Measurements from ENCODE around the gene ROBO3. TPM values are rescaled to one million over a fixed set of nuclear protein-coding genes. Genes with fewer than 3 reads are reported as not detected.

ROBO3 gene
- total and polyA plus RNA-seq, 2 donors (not counting 3 experiments of a cell fraction or from before 2014, with no cell fraction given), result 27.1 to 65.4 TPM

DNA sequence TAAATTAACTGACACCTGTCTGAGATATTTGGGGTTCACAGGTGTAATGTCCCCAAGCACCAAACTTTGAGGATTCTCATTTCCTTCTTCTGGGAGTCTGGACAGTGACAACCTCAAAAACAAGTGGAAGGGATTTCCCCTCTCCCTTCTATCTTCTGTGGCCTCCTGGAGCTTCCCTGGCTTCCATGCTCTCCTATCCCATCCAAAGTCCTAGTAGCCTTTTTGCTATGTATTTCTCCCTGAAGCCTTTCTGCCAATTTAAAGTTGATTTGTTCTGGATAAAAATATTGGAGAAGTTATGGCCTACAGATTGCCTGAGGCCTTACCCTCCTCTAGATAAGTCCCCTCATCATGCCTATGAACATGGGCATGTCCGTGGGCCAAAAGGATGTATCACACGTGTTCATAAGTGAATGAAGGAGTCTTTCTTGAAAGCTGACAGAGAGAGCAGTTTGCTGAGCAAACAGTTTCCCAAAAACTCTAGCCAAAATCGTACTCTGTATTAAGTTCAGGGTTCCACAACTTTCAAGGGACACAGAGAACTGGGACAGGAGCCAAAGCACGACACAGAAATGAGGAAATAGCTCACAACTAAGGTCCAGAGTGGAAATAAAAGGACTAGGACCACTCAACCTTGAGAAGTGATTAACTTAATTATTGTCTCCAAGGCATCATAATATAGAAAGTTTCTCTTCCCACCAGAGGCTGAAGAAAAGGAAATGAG is 63.9 kb downstream of the ROBO3 start:
- FAIRE-seq, result no peak
- H3K4me1 ChIP-seq (ENCODE audit: control insufficient read depth, extremely low read depth, insufficient read depth, low read length), result no peaks in the 10 kb centered on the region
- no TSS peak for BruUV-seq (replicated peaks)
- no peak for DNase-seq (ENCODE audit: low read depth, low spot score)
- intact Hi-C loops (cut with micrococcal nuclease) (no loop called here), dilution Hi-C loops (cut with MboI; ENCODE audit: extremely low pct_ligation_motif_present, low sequenced_read_pairs) (no loop called here)
- no peaks in the 10 kb centered on the region for H3K9me1 ChIP-seq (replicated peaks; ENCODE audit: control insufficient read depth, extremely low read depth, insufficient read depth, low read length)
- no peak overlapping the region for H3K9ac ChIP-seq (replicated peaks; ENCODE audit: extremely low read depth, insufficient read depth, low read length)
- H3K79me2 ChIP-seq (ENCODE audit: control insufficient read depth, insufficient read depth, low read length), result no peaks in the 10 kb centered on the region
- H3K27me3 ChIP-seq (ENCODE audit: control insufficient read depth in 2 of 2, insufficient read depth in 2 of 2, low read length in 2 of 2), result no peaks in the 10 kb centered on the region
- H3K27ac ChIP-seq (ENCODE audit: insufficient read depth, low read depth, low read length), result no peak overlapping the region
- ChIA-PET CTCF (no interaction called here), POLR2A (no interaction called here)
- no peaks in the 10 kb centered on the region for H4K20me1 ChIP-seq (replicated peaks; ENCODE audit: control insufficient read depth, extremely low read depth, insufficient read depth, low read length)
- H3K4me2 ChIP-seq (ENCODE audit: insufficient read depth, low read length), result no peak overlapping the region
- no peak overlapping the region for H2AFZ ChIP-seq (ENCODE audit: low read depth, low read length)
- H3K4me3 ChIP-seq (replicated peaks in 1 of 3; ENCODE audit: insufficient read depth in 1 of 3, low read depth in 1 of 3, low read length in 3 of 3), result no peak overlapping the region
- no peaks in the 10 kb centered on the region for H3K9me3 ChIP-seq (replicated peaks; ENCODE audit: control insufficient read depth, insufficient read depth, low read length)
- TF ChIP-seq, protein P1, sequence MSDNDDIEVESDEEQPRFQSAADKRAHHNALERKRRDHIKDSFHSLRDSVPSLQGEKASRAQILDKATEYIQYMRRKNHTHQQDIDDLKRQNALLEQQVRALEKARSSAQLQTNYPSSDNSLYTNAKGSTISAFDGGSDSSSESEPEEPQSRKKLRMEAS (IDR thresholded peaks at IDR 0.05; ENCODE audit: insufficient read depth, insufficient read length), result no peak
- no peak for TF ChIP-seq POLR2A (IDR thresholded peaks at IDR 0.05; ENCODE audit: low read depth, low read length)
- no peak for TF ChIP-seq GATA2 (IDR thresholded peaks at IDR 0.05; ENCODE audit: insufficient read depth, insufficient read length, low read depth, low read length)
- TF ChIP-seq, protein P2, sequence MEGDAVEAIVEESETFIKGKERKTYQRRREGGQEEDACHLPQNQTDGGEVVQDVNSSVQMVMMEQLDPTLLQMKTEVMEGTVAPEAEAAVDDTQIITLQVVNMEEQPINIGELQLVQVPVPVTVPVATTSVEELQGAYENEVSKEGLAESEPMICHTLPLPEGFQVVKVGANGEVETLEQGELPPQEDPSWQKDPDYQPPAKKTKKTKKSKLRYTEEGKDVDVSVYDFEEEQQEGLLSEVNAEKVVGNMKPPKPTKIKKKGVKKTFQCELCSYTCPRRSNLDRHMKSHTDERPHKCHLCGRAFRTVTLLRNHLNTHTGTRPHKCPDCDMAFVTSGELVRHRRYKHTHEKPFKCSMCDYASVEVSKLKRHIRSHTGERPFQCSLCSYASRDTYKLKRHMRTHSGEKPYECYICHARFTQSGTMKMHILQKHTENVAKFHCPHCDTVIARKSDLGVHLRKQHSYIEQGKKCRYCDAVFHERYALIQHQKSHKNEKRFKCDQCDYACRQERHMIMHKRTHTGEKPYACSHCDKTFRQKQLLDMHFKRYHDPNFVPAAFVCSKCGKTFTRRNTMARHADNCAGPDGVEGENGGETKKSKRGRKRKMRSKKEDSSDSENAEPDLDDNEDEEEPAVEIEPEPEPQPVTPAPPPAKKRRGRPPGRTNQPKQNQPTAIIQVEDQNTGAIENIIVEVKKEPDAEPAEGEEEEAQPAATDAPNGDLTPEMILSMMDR (IDR thresholded peaks at IDR 0.05; ENCODE audit: extremely low read depth in 1 of 2, insufficient read depth in 1 of 2, low read depth in 1 of 2, low read length in 2 of 2), result no peak
- no peak for TF ChIP-seq POLR2AphosphoS5 (IDR thresholded peaks at IDR 0.05; ENCODE audit: insufficient read depth, low read depth, low read length)
- TF ChIP-seq MYC (IDR thresholded peaks at IDR 0.05; ENCODE audit: low read depth, low read length), result no peak
- no peak for TF ChIP-seq FOS (IDR thresholded peaks at IDR 0.05; ENCODE audit: borderline replicate concordance, insufficient read depth, low read length)
- TF ChIP-seq EZH2 (IDR thresholded peaks at IDR 0.05; ENCODE audit: borderline replicate concordance, low read depth, low read length, severe bottlenecking), result no peak
- no peak for TF ChIP-seq JUN (IDR thresholded peaks at IDR 0.05; ENCODE audit: borderline replicate concordance, insufficient read depth, insufficient read length, low read depth)
- no peaks in the 10 kb centered on the region for H3K36me3 ChIP-seq (ENCODE audit: control insufficient read depth in 2 of 2, extremely low read depth in 1 of 2, insufficient read depth in 2 of 2, low read length in 2 of 2)
